Brain pericyte (primary cell): ENCODE measurements around the gene KRT83.
"Not testable (repeated sequence)": the region's sequence is repeated elsewhere in the genome, so short reads cannot be mapped to it uniquely, and the experiment has no call there.

ENCODE experiments used
- DNase-seq: peaks from one replicate; pipeline ENCODE4 v3.0.0-alpha.2; 2012; ENCODE audit warnings: low read depth, low spot score

Gene KRT83

GRCh38 chr12:52310622-52311284 lies 10.4 kb downstream of the KRT83 start:
- DNase-seq, result no peak

DNA sequence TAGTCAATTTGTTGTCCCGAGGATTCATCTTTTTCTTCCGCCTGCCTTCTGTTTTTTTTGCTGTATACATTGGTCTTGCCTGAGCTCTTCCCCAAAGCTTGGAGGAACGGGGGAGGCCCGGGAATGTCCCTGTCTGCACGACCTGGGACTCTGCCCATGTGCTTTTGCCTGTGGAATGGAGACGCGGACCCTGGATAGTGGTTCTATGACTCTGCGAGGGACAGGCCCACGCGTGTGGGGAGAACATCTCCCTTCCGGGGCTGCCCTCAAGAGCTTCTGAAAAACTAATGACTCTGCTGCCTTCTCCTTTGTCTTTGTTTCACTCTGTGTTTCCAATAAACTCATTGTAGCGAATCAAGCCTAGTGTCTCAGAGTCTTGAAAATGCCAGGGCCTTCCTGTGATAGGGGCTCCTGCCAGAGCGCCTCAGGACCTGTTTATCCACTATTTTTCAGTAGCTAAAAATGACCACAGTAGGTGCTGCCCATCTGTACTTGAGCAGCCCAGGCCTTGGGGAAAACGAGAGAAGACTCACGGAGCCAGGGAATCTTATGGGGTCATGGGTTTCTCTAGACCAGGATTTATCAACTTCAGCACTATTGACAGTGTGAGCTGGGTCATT lies 12.3 kb downstream of the KRT83 start:
- no peak for DNase-seq

- no peak for DNase-seq
Observed at GRCh38 chr12:52307836-52308805, 13.1 kb downstream of the KRT83 start.

DNA sequence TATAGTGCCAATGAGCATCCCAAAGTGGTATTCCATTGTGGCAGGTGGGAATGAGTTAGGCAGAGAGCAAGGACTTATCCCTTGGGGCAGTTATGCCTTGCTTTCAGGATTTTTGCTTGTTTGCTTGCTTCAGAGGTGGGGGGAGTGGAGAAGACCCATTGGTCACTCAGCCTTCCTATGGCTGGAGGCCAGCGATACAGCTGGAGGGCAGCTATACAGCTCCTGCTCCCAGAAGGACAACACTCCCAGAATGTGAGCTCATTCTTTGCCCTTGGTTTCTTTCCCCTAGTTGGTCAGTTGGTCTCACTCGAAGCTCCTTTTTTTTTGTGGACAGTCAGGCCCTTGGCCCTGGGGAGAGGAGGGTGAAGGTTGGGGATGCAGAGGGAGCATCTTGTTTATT lies 14.5 kb downstream of the KRT83 start:
- DNase-seq, result no peak

DNA sequence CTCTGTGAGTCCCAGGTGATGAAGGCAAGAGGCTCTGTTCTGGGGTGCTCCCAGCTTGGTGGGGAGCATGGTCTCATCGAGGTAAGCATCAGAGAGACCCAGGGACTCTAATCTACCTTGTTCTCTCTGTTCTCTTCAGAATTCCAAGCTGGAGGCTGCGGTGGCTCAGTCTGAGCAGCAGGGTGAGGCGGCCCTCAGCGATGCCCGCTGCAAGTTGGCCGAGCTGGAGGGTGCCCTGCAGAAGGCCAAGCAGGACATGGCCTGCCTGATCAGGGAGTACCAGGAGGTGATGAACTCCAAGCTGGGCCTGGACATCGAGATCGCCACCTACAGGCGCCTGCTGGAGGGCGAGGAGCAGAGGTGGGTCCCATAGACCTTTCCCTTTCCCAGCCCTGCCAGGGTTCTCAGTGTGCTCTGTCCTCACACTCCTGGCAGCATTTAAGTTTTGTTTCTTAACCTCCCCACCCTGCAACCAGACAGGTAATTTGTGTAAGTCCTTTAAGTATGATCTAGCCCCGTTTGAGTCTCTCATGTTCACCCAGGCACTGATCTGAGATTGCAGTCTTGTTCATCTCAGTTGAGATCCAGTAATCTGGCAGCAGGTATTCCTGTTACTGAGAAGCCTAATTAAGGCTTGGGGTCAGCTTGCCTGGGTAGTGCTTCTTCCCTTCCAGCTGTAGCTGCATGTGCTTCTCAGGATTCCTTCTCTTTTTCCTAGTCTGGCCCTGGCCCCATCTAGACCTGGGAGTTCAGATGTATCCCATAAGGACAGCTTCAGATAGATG lies 15.1 kb downstream of the KRT83 start:
- no peak for DNase-seq

- not testable (repeated sequence) for DNase-seq
Observed at GRCh38 chr12:52304941-52305411, 16.2 kb downstream of the KRT83 start.

- not testable (repeated sequence) for DNase-seq
Observed at GRCh38 chr12:52302242-52302914, 18.8 kb downstream of the KRT83 start.

DNA sequence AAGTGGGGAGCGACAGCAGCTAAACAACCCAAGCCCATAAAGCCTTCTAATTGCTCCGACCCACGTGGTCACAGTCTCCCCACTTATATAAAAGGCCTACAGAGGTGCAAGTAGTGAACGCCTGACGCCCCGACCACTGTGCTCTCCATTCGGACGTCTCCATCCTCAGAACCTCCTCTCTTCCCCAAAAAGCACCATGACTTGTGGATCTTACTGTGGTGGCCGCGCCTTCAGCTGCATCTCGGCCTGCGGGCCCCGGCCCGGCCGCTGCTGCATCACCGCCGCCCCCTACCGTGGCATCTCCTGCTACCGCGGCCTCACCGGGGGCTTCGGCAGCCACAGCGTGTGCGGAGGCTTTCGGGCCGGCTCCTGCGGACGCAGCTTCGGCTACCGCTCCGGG lies 19.5 kb downstream of the KRT83 start:
- DNase-seq, result not testable (repeated sequence)

DNA sequence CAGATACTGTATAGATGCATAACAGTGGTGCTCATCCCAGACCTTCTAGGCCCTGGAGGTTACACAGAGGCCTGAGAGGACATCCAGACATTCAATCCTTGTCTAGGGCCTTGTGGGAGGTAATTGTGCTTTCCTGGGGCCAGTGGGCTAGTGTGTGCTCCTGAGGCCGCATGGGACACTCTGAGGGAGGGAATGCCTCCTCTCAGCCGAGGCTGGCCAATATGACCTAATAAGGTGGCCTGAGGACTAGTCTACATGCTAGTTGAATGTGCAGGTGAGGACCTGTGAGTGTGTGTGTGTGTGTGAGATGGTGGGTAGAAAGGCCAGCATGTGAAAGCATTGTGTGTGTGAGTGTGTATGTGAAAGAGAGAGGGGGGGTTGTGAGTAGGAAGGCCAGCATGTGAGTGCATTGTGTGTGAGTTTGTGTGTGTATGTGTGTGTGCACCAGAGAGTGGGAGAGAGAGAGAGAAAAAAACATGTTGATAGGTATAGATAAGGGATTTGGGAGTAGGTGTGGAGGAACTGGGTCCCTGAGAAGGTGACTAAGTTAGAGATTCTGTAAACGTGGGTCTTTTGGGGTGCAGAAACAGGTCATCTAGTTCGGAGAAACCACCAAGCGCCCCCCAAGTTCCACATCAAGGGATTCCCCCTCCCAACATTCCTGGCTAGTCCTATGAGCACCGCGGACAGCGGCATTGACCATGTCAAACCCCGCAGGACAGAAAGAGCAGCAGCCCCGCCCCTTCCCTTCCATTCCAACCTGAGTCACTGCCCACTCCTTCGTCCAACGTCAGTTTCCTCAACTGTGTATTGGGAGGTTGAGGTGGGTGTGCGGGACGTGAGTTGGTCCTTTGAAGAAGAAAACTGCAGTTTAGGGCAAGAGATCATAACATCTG lies 20.2 kb downstream of the KRT83 start:
- no peak for DNase-seq

DNA sequence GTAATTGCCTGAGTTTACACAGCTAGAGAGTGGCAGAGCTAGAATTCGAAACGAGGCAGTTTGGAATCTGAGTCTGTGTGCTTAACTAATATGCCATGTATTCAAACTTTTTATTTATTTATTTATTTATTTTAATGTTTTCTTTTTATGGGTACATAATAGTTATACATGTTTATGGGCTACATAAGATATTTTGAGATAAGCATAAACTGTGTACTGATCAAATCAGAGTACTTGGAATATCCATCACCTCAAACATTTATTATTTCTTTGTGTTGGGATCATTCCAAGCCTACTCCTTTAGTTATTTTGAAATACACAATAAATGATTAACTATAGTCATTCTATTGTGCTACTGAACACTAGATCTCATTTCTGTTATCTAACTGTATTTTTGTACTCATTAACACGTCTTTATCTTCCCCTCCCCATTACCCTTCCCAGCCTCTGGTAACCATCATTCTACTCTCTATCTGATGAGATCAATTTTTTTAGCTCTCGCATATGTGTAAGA lies 22.5 kb downstream of the KRT83 start:
- no peak for DNase-seq

DNA sequence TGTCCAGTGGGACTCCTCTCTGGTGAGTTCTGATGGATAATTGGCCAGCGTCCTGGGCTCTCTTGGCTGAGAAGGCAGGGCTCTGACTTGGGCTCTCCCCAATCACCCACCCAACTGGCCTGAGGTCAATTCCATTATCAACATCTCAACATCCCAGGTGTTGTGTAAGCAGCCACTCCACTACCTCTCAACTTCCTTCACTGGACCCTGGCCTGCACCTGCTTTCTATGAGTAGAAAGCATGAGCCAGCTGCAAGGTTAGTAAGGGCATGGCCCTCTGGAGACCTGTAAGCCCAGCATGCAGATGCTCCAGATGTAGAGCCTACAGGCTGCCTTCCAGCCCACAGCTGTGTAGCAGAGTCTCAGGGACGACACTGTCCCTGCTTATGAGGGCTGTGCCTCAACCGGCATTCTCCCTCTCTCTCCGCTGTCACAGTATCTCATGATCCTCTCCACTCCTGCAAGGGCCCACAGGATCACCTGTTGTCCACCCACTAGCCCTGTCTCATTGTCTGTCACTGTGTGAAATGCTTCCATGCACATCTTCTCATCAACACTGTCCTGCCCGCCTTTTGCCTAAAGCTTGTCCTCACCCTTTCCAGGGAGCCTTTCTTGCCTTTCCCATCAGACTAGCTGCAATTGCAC lies 24.5 kb downstream of the KRT83 start:
- no peak for DNase-seq

DNA sequence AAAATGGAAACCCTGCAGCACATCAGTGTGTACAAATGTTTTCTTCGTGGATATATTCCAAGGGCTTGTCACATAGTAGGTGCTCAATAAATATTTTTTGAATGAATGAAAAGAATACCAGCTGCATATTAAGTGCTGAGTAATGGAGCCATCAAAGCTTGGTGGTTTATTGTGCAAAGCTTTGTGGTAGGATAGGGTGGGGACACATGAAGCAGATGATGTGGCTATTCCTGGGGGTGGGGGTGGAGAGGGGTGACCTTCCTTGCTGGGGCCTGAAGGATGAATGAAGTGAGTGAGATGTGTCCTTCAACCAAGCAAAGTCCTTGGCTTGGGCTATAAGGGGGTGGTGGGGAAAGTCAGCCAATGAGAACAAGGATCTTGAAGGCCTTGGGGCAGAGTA lies 25.5 kb downstream of the KRT83 start:
- no peak for DNase-seq

GRCh38 chr12:52294803-52295202 lies 26.4 kb downstream of the KRT83 start:
- DNase-seq, result no peak

GRCh38 chr12:52293926-52294325 lies 27.3 kb downstream of the KRT83 start:
- no peak for DNase-seq

- no peak for DNase-seq
Observed at GRCh38 chr12:52291267-52291935, 29.8 kb downstream of the KRT83 start, which contains the start of gene KRT81. KRT81 (minus strand) TSS chr12:52291534; CDS start chr12:52291465, 69 bp downstream.

GRCh38 chr12:52290483-52291134 lies 30.6 kb downstream of the KRT83 start:
- DNase-seq, result not testable (repeated sequence)

DNA sequence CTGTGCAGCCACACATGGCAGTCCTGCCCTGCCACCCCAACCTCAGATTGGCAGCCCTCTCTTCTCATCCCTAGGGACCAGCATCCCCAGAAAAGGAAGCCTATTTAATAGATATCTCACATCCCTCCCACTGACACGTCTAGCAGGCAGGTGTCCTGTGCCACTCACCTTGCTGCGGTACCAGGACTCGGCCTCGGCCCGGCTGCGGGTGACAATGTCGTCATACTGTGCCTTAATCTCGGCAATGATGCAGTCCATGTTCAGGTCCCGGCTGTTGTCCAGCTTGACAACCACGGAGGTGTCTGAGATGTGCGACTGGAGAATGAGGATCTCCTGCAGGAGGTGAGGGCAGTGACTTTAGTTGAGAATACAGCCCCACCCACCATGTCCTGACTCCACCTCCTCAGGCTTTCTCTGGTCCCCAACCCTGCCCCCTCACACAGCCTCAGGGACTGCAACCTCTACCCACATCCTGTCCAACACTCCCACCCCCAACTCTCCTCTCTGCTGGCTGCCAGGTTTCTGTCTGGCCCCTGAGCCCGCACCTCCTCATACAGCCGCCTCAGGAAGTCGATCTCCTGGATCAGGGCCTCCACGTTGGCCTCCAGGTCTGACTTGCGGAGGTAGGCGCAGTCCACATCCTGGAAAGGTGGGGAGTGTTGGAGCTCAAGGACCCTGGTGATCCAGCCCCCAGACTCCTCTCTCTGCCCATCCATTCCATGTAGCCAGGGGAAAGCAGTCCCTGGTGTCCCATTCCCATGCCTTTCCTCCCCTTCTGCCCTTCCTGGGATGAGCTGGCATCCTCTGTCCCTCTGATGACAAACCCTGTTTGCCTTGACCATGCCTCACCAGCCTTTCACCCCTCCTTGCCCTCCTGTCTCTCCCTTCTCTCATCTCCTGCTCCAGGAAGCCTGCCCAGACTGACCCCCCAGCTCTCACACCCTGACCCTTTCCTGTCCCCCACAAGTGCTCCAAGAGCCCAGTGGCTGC lies 33.1 kb downstream of the KRT83 start:
- not testable (repeated sequence) for DNase-seq
